ENCODE data around the gene OR52L1. TPM values are rescaled to one million over a fixed set of nuclear protein-coding genes. Genes with fewer than 3 reads are reported as not detected.
"Not testable (repeated sequence)": the region's sequence is repeated elsewhere in the genome, so short reads cannot be mapped to it uniquely, and the experiment has no call there.

Gene OR52L1
- total RNA-seq, 4 donors from 2014 or later = not detected

DNA sequence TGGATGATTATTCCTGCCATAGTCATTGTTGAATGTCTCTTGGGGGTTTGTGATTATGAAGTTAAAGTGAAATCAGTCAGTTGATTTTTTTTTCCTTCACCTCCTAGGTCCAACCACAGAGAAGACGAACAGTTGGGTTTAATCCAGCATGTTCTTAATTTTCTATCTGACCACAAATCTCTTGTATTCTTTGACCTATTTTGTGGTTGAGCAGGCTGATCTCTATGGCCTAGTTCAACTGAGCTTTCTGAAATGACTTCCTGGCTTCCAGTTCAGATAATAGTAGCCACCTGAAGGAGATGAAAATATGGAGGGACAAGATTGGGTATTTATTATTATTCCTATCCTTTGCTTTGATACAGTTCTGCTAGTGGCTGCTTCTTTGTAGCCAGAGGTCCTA, 13.3 kb downstream of the OR52L1 start:
- no peaks in the 10 kb centered on the region for H3K27me3 ChIP-seq
- WGBS, 2 donors = 33 to 69% methylated on average over 1 of the region's 1 CpG

DNA sequence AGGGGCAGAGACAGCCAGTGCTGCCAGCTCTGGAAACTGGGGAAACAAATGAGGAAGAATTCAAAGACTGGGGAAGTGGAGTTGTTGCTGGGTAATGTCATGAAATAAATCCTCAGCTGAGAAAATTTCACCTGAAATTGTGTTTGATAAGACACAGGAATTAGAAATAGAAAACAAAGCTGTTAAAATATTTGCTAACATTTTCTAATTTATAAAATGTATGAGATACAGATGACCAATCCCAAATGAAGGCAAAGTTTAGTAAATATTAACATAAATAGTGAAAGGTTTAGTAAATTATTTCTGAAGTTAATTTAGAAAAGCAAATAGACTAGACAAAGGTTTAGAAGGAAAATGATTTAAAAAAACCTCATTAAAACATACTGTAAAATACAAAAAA, 18.4 kb downstream of the OR52L1 start, which contains the start of gene OR56A5:
Gene OR56A5 (minus strand): TSS at position 101 of the 400 bp plus-strand sequence. CDS start 0 bp downstream, at position 101.
- Histone ChIP-seq H3K36me3 (no peaks in the 10 kb centered on the region), H3K9me3 (peaks cover 0 to 7% (median 0%) of the 10 kb centered on the region in 3 donors), H3K4me1 (no peaks in the 10 kb centered on the region), H3K27me3 (no peaks in the 10 kb centered on the region), H3K27ac (no peak within 1 kb of the TSS), H3K4me3 (no peak within 1 kb of the TSS)
- no peak for DNase-seq
- intact Hi-C loops (cut with DNase I) = no loop called here
- TF ChIP-seq POLR2A (IDR thresholded peaks at IDR 0.05) = no peak
- TF ChIP-seq, protein P1, sequence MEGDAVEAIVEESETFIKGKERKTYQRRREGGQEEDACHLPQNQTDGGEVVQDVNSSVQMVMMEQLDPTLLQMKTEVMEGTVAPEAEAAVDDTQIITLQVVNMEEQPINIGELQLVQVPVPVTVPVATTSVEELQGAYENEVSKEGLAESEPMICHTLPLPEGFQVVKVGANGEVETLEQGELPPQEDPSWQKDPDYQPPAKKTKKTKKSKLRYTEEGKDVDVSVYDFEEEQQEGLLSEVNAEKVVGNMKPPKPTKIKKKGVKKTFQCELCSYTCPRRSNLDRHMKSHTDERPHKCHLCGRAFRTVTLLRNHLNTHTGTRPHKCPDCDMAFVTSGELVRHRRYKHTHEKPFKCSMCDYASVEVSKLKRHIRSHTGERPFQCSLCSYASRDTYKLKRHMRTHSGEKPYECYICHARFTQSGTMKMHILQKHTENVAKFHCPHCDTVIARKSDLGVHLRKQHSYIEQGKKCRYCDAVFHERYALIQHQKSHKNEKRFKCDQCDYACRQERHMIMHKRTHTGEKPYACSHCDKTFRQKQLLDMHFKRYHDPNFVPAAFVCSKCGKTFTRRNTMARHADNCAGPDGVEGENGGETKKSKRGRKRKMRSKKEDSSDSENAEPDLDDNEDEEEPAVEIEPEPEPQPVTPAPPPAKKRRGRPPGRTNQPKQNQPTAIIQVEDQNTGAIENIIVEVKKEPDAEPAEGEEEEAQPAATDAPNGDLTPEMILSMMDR (IDR thresholded peaks at IDR 0.05) = no peak

More for the DNA sequence above, 13.3 kb downstream of the OR52L1 start:
- TF ChIP-seq POLR2A (IDR thresholded peaks at IDR 0.05) = no peak
- TF ChIP-seq, protein P1 (IDR thresholded peaks at IDR 0.05) = no peak
- Histone ChIP-seq H3K36me3 (no peaks in the 10 kb centered on the region), H3K4me3 (no peak overlapping the region), H3K4me1 (no peaks in the 10 kb centered on the region), H3K9me3 (no peaks in the 10 kb centered on the region), H3K27ac (no peak overlapping the region)
- intact Hi-C loops (cut with DNase I) = no loop called here
- DNase-seq = no peak

DNA sequence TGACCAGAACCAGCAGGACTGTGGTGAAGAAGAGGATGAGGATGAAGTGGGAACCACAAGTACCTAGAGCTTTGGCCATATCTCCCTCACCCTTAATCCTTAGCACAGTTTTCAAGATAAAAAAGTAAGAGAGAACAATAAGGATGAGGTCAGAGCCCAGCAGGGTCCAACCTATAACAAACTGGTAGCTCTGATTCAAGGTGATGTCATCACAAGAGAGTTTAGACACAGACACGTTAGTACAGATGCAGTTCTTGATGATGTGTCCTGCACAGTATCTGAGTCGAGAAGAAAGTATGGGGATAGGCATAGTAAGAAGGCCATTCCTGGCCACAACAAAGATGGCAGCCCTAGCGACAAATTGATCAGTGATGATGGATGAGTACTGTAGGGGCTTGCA, 19.1 kb downstream of the OR52L1 start:
- H3K4me3 ChIP-seq = no peak overlapping the region
- intact Hi-C loops (cut with DNase I) = no loop called here
- H3K9me3 ChIP-seq = peaks cover 0 to 7% (median 0%) of the 10 kb centered on the region in 3 donors
- H3K27ac ChIP-seq = no peak overlapping the region
- H3K27me3 ChIP-seq = no peaks in the 10 kb centered on the region
- no peaks in the 10 kb centered on the region for H3K36me3 ChIP-seq
- H3K4me1 ChIP-seq = no peaks in the 10 kb centered on the region
- DNase-seq = no peak
- 18 to 64% methylated on average over 3 of the region's 3 CpGs for WGBS, 2 donors
- TF ChIP-seq, protein P1 (IDR thresholded peaks at IDR 0.05) = no peak
- TF ChIP-seq POLR2A (IDR thresholded peaks at IDR 0.05) = no peak

DNA sequence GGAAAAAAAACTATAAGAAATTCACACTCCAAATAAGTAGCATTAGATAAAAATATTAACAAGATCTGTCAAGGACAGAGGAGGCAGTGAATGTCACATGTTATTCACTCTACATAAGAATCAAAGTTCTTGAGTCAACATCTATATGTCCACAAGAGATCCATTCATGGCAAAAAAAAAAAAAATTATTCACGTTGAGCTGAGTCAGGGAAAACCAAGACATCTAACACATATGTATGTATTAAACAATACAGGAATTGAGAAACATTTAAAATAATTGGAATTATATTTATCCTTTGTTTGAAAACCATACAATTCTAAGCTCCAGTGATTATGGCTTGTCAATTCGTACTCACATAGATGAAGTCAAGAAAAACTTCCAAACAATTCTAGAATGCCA, 19.8 kb downstream of the OR52L1 start:
- WGBS, 2 donors = 52 to 61% methylated on average over 2 of the region's 2 CpGs
- Histone ChIP-seq H3K27me3 (no peaks in the 10 kb centered on the region), H3K9me3 (peaks cover 0 to 7% (median 0%) of the 10 kb centered on the region in 3 donors), H3K4me1 (no peaks in the 10 kb centered on the region), H3K36me3 (no peaks in the 10 kb centered on the region), H3K27ac (no peak overlapping the region), H3K4me3 (no peak overlapping the region)
- no peak for DNase-seq
- intact Hi-C loops (cut with DNase I) = no loop called here
- TF ChIP-seq POLR2A (IDR thresholded peaks at IDR 0.05) = no peak

DNA sequence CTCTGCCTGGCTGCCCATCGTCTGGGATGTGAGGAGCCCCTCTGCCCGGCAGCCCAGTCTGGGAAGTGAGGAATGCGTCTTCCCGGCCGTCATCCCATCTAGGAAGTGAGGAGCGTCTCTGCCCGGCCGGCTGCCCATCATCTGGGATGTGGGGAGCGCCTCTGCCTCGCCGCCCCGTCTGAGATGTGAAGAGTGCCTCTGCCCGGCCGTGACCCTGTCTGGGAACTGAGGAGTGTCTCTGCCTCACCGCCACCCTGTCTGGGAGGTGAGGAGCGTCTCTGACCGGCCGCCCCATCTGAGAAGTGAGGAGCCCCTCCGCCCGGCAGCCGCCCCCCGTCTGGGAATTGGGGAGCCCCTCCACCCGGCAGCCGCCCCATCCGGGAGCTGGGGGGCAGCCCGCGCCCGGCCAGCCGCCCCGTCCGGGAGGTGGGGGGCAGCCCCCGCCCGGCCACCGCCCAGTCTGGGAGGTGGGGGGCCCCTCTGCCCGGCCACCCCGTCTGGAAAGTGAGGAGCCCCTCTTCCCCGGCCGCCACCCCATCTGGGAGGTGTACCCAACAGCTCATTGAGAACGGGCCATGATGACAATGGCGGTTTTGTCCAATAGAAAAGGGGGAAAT, 26.0 kb downstream of the OR52L1 start:
- no CpG with 5 or more reads among the region's 40 CpGs for WGBS, 2 donors
- intact Hi-C loops (cut with DNase I) = not testable (repeated sequence)

DNA sequence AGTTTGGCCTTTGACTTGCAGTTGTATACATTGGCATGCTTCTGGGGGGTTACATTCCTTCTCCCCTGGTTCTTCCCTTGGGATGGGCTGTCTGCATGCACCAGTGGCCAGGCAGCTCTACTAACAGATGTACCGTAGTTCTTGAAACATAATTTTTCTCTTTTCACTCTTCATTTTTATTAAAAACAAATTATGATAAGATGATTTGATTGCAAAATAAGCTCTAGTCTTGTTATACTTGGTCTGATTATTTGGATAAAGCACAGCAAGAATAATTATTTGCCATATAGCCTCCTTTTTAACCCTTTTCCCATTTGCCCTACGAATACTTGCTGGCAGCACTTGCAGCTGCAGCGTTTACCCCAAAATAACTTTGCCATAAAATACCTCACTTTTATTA, 31.2 kb downstream of the OR52L1 start:
- Histone ChIP-seq H3K27ac (no peak overlapping the region), H3K36me3 (no peaks in the 10 kb centered on the region), H3K4me1 (no peaks in the 10 kb centered on the region), H3K27me3 (no peaks in the 10 kb centered on the region), H3K4me3 (no peak overlapping the region), H3K9me3 (no peaks in the 10 kb centered on the region)
- 65 to 80% methylated on average over 3 of the region's 3 CpGs for WGBS, 2 donors
- no peak for DNase-seq
- intact Hi-C loops (cut with DNase I) = no loop called here
- TF ChIP-seq, protein P1 (IDR thresholded peaks at IDR 0.05) = no peak
- TF ChIP-seq POLR2A (IDR thresholded peaks at IDR 0.05) = no peak

More for the DNA sequence above, 26.0 kb downstream of the OR52L1 start:
- not testable (repeated sequence) for H3K27ac ChIP-seq, H3K36me3 ChIP-seq, H3K9me3 ChIP-seq, DNase-seq, H3K4me1 ChIP-seq, H3K4me3 ChIP-seq, H3K27me3 ChIP-seq
